ENCODE measurements around the gene MUL1.
"Not testable (repeated sequence)": the region's sequence is repeated elsewhere in the genome, so short reads cannot be mapped to it uniquely, and the experiment has no call there.

MUL1 gene

DNA sequence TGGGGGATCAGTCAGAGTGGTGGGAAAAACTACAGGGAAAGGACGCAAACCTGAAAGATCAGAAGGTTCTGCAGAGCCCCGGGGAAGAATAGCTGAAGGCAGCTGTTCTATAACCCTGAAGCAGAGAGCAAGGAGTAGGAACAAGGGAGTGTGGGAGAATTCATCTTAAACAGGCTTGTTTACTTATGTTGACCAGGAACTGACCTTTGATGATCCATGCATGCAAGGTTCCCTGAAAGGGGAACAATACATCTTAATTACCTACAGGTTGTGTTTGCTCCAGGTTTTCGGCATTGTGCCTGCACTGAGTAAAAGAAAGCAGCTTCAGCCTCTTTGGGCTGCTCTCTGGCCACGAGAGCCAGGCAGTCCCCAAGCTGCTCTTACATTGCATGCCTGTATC lies 25.7 kb upstream of the MUL1 start:
- TF ChIP-seq, protein P1, sequence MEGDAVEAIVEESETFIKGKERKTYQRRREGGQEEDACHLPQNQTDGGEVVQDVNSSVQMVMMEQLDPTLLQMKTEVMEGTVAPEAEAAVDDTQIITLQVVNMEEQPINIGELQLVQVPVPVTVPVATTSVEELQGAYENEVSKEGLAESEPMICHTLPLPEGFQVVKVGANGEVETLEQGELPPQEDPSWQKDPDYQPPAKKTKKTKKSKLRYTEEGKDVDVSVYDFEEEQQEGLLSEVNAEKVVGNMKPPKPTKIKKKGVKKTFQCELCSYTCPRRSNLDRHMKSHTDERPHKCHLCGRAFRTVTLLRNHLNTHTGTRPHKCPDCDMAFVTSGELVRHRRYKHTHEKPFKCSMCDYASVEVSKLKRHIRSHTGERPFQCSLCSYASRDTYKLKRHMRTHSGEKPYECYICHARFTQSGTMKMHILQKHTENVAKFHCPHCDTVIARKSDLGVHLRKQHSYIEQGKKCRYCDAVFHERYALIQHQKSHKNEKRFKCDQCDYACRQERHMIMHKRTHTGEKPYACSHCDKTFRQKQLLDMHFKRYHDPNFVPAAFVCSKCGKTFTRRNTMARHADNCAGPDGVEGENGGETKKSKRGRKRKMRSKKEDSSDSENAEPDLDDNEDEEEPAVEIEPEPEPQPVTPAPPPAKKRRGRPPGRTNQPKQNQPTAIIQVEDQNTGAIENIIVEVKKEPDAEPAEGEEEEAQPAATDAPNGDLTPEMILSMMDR (IDR thresholded peaks at IDR 0.05; ENCODE audit: borderline replicate concordance, control extremely low read depth, extremely low read depth, insufficient read depth, missing control alignments), result no peak
- in situ Hi-C loops (cut with MboI; ENCODE audit: low sequenced_read_pairs, unreplicated experiment), result loop anchor here (25.0 kb wide), 1 partner anchor 679 kb away; no protein-coding TSS in a partner anchor

DNA sequence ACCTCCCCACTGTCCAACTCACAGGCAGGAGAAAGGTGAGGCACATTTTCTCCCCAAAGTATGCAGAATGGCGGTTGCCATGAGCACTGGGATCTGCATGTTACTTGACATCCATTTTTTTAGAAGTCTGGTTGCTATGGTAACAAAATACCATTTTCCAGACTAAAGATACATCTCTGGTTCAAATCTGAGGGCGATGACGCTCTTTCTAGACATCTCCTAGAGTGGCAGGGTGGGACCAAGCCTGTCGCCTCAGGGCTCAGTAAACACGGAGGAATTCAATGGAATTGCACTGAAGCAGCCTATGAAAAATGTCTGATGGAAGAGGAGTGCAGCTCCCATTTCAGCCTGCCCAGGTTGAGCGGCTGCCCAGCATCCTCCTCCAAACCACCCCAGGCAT lies 22.9 kb upstream of the MUL1 start:
- DNase-seq (ENCODE audit: low spot score), result no peak
- in situ Hi-C loops (cut with MboI; ENCODE audit: low sequenced_read_pairs, unreplicated experiment), result loop anchor here (25.0 kb wide), 1 partner anchor 681 kb away; no protein-coding TSS in a partner anchor
- TF ChIP-seq, protein P1 (IDR thresholded peaks at IDR 0.05; ENCODE audit: borderline replicate concordance, control extremely low read depth, extremely low read depth, insufficient read depth, missing control alignments), result no peak

More for the DNA sequence above, 25.7 kb upstream of the MUL1 start:
- no peak for DNase-seq (ENCODE audit: low spot score)

DNA sequence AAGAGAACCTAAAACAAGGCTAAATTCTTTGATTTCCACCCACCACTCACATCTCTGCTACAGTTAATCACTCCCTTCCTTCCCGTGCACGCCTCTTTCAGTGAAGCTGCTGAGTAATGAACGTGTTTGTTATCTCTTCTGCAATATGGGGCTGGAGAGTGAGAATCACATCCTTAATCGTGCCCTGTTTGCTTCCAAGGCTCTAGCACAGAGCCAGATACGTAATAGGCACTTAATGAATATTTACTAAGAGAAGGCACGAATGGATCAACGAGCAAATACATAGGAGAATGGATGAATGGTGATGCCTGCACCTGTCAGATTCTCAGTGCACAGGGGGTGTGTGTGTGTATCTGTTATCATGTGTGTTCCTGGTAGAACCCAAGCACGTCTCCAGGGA lies 22.4 kb upstream of the MUL1 start:
- no peak for DNase-seq (ENCODE audit: low spot score)
- TF ChIP-seq, protein P1 (IDR thresholded peaks at IDR 0.05; ENCODE audit: borderline replicate concordance, control extremely low read depth, extremely low read depth, insufficient read depth, missing control alignments), result no peak
- in situ Hi-C loops (cut with MboI; ENCODE audit: low sequenced_read_pairs, unreplicated experiment), result loop anchor here (25.0 kb wide), 1 partner anchor 682 kb away; no protein-coding TSS in a partner anchor

DNA sequence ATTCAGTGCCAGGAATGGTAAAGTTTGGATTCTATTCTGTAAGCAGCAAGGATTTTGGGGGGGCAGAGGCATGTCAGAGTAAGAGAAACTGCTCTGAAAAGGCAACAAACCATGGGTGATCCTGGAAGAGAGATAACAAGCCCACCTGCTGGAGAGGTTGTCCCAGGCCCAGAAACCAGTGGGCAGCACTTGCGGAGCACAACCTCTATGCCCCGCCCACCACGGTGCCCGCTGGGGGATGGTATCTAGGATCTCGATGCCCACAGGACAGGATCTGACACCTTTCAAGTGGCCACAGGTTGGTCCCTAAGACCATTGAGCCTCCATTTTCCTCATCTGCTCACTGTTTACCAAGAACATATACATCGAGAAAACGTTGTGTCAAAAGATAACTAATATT lies 20.3 kb upstream of the MUL1 start:
- in situ Hi-C loops (cut with MboI; ENCODE audit: low sequenced_read_pairs, unreplicated experiment), result loop anchor here (25.0 kb wide), 1 partner anchor 684 kb away; no protein-coding TSS in a partner anchor
- TF ChIP-seq, protein P1 (IDR thresholded peaks at IDR 0.05; ENCODE audit: borderline replicate concordance, control extremely low read depth, extremely low read depth, insufficient read depth, missing control alignments), result no peak
- DNase-seq (ENCODE audit: low spot score), result no peak

DNA sequence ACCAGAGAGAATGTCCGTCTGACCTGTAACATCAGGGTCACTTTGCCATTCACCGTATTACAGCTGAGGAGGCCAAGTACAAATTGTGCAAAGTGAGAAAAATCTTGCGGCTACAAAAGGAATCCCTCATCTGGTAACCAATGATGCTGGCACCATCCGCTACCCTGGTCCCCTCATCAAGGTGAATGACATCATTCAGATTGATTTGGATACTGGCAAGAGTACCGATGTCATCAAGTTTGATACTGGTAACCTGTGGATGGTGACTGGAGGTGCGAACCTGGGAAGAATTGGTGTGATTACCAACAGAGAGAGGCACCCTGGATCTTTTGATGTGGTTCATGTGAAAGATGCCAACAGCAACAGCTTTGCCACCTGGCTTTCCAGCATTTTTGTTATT lies 18.3 kb upstream of the MUL1 start:
- no peak for DNase-seq (ENCODE audit: low spot score)
- in situ Hi-C loops (cut with MboI; ENCODE audit: low sequenced_read_pairs, unreplicated experiment), result loop anchor here (25.0 kb wide), 1 partner anchor 686 kb away; no protein-coding TSS in a partner anchor
- TF ChIP-seq, protein P1 (IDR thresholded peaks at IDR 0.05; ENCODE audit: borderline replicate concordance, control extremely low read depth, extremely low read depth, insufficient read depth, missing control alignments), result no peak

DNA sequence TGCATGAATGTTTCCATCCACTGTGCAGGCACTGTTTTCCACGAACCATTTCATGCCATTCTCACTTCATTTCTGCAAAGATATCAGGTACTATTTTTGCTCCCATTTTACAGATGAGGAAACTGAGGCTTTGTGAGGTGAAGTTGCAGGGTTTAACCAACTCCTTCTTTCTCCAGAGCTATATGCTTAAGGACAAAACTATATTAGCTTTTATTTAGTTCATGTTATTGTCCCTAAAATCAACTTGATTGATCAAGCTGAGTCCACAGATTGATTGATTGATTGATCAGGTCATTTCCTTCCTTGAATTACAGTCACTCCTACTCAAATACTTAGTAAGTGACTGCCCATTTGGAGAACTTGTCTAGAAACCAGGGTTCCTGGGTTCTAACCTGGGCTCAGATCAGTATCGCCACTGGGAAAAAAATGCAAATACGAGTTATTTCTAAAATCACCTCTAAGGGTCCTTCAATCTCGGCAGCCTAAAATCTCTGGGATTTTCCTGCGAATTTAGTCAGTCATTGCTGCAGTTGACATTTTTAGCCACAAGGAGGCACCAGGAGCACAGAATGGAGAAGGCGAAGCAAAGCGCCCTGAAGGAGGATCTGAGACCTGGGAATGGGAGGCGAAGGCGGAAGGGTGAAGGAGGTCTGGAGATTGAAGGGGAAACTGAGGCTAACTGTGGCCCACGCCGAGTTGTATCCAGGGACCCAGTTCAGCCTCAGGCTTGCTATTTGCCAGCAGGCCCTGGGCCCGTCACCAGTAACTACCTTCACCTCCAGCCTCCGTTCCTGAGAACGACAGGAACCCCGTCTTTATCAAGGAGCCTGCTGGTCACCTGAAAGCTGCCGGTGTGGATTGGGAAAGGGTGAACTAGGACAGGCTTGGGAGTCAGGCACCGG lies 14.3 kb upstream of the MUL1 start:
- in situ Hi-C loops (cut with MboI; ENCODE audit: low sequenced_read_pairs, unreplicated experiment), result loop anchor here (5.0 kb wide), 1 partner anchor 115 kb away; no protein-coding TSS in a partner anchor
- peak; percentile 64 for DNase-seq (ENCODE audit: low spot score)
- TF ChIP-seq, protein P1 (IDR thresholded peaks at IDR 0.05; ENCODE audit: borderline replicate concordance, control extremely low read depth, extremely low read depth, insufficient read depth, missing control alignments), result peak; percentile 75

DNA sequence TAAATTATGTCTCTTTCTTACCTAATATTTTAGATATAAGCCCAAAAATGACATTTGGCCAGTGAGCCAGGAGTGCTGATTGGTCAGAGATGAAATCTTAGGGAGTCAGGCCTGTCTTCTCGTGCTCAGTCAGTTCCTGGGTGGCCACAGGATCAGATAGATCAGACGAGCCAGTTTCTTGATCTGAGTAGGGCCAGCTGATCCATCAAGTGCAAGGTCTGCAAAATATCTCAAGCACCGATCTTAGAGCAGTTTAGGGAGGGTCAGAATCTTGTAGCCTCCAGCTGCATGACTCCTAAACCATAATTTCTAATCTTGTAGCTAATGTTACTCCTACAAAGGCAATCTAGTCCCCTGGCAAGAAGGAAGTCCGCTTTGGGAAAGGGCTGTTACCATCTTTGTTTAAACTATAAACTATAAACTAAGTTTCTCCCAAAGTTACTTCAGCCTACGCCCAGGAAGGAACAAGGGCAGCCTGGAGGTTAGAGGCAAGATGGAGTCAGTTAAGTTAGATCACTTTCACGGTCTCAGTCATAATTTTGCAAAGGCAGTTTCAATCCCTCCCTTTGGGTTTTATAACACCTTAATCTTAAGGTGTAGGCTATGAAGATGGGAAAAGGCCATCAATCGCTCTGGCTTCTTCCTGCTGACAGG lies 11.8 kb upstream of the MUL1 start:
- not testable (repeated sequence) for DNase-seq (ENCODE audit: low spot score)
- in situ Hi-C loops (cut with MboI; ENCODE audit: low sequenced_read_pairs, unreplicated experiment), result loop anchor here (5.0 kb wide), 1 partner anchor 118 kb away; no protein-coding TSS in a partner anchor

Data from GM13976 (cell line).